Measurements from ENCODE around the gene ELF2.
A peak's percentile ranks its signal among the peaks of the same experiment; 100 is the strongest.
"Not testable (repeated sequence)": the region's sequence is repeated elsewhere in the genome, so short reads cannot be mapped to it uniquely, and the experiment has no call there.

ELF2 gene

DNA sequence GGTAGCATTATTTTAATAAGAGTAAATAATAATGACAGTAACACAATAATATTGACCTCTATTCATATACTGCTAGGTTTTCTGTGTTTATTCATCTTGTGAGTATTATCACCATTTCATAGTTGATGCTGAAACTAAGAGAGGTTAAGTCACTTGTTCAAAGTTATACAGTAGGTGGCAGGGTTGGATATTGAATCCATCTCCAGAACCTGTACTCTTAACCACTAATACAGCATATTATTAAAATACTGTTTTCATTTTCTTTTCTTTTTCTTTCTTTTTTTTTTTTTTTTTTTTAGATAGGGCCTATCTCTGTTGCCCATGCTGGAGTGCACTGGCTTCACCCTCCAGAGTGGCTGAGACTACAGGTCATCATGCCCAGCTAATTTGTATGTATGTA lies 7.1 kb upstream of the ELF2 start:
- no peak for DNase-seq

DNA sequence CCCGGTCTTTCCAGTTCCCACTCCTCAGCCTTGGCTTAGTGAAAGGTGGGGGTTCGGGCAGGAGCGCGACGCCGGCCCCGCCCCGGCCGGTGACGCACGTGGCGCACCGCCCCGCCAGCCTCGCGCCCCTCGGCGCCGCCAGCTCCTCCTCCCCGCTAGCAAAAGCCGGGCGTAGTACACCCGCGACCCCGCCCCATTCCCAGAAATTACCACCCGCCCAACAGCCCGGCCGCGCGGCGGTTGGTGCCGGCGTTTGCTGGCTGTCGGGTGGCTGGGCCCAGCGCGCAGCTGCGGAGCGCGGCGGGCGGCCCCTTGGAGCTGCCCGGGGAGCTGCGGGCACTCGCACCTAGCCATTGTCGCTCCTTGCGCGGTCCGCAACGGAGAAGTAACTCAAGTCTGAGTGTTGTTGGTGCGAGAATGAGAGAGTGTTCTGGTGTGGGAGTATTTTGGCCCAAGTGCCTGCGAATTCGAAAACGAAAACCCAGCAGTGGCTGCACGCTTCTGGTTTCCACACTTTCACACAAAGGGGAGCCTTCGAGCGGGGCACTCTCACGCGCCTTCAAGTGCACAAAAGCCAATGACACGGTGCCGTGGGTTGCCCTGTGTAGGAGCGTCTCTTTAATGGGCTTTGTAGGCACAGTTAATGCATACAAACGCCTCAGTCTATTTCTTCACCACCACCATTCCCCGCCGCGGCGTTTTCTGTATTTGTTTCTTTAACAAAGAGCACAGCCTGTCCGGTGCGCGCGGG lies 1.0 kb upstream of the ELF2 start:
- DNase-seq: peak; percentile 85

- DNase-seq: peak; percentile 53
These were observed 543 bp downstream of the ELF2 start for GRCh38 chr4:139176302-139177048.

- no peak for DNase-seq
These were observed 1.2 kb downstream of the ELF2 start for GRCh38 chr4:139175646-139176301.

DNA sequence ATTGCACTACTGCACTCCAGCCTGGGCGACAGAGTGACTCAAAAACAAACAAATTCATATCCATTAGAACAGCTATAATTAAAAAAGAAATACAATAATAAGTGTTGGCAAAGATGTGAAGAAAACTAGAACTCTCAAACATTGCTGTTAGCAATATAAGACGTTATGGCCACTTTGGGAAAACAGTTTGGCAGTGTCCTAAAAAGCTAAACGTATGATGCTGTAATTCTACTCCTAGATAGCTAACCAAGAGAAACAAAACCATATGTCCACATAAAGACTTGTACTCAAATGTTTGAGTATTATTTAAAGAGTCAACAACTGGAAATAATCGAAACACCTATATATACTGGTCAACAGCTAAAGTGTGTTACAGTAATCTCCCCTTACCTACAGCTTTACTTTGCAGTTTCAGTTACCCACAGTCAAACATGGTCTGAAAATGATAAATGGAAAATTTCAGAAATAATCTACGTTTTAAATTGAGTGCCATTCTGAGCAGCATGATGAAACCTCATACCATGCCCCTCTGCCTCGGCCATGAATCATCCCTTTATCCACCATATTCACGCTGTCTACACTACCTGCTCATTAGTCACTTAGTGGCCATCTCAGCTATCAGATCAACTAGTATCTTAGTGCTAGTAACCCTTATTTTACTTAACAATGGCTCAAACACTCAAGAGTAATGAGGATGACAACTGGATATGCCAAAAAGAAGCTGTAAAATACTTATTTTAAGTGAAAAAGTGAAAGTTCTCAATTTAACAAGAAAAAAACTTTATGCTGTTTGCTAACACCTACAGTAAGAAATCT lies 4.9 kb downstream of the ELF2 start:
- DNase-seq: no peak

- no peak for DNase-seq
These were observed 6.1 kb downstream of the ELF2 start for GRCh38 chr4:139170932-139171331.

DNA sequence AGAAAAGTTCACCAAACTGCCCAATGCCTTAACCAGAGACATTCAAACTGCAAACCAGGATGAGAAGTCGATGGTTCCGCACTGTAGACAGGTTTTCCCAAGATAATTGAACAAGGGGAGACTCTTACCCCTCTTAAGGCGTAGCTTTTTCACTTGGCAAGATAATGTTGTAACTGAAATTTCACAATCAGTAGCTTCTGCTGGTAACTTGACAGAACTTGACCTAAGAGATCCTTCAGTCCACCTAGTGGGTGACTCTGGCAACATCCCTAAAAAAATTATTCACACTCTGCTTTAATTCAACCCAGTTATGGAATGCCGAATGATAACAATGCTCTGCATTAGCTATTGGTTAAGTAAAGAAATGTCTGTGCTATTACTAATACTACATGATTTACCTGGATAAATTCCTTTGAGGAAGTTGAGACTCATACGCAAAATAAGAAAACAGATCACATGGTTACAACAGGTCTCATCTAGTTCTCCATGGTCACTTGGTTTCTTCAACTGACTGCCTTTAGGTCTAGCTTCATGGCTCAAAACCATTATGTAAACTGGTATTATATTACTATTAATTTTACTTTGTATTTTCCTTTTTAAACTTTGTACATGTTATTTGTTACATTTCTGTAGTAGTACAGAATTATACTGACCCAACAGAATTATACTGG lies 9.1 kb downstream of the ELF2 start:
- DNase-seq: no peak

DNA sequence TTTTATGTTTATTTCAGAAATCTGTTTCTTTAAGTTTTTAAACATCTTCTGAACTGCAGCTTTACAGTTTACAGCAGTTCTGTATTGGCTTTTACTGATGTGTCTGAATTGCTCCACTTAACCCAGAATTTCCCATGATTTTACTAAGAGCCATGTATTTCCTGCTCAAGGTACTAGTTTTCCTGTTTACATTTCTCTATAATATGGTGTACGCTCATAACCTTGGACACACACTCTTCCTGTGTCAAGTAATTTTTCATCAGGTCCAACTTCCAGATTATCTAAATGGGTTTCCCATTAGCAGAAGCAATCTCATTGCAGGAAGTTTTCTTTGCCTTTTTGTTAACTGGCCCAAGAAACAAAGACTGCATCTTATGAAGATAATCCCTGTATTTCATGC lies 12.3 kb downstream of the ELF2 start:
- no peak for DNase-seq

- DNase-seq: no peak
These were observed 13.2 kb downstream of the ELF2 start for GRCh38 chr4:139163806-139164206.

DNA sequence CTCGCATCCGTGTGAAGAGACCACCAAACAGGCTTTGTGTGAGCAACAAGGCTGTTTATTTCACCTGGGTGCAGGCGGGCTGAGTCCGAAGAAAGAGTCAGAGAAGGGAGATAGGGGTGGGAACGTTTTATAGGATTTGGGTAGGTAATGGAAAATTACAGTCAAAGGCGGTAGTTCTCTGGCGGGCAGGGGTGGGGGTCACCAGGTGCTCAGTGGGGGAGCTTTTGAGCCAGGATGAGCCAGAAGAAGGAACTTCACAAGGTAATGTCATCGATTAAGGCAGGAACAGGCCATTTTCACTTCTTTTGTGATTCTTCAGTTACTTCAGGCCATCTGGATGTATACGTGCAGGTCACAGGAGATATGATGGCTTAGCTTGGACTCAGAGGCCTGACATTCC lies 19.0 kb downstream of the ELF2 start:
- not testable (repeated sequence) for DNase-seq

GRCh38 chr4:139154952-139155557 lies 22.0 kb downstream of the ELF2 start:
- DNase-seq: no peak

GRCh38 chr4:139154538-139154937 lies 22.5 kb downstream of the ELF2 start:
- no peak for DNase-seq

DNA sequence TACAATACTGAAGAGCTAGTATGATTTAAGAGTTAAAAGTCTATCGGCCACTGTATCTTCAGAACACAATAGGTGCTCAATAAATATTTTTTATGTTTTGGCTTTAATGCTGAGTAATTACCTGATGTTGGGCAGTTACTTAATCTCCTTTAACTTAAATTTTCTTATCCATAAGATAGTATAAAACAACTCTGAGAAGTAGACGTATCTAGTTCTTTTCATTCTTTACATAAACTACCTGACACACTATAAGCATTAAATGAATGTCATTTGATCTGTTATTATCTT lies 22.9 kb downstream of the ELF2 start:
- DNase-seq: no peak

DNA sequence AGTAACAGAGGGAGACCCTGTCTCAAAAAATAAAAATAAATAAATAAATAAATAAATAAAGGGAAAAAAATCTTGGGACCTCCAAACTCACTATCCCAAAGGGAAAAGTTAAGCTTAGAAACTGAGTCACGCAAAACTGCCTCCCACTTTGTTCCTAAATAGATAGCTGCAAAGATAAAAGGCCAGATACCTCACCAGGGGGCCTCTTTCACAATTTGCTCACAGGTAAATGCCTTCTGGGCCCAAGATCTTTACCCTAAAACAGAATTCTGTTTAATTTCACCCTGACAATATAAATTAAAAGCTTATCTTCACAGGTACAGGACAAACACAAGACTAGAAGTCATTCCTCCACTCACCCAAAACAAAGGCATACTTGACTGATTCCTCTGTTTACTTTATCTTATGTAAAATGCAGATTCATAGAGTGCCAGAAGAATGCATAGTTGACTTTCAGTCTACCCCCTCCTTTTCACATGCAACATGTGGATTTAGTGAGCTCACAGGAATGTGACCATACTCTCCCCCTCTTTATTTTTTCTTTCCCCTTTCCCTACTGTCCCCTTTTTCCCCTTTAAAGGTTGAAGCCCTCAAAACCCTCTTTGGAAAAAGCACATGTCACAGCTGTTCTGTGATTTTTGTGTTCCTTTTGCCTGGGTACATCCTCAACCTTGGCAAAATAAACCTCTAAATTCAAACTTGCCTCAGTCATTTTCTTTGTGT lies 23.4 kb downstream of the ELF2 start:
- no peak for DNase-seq

DNA sequence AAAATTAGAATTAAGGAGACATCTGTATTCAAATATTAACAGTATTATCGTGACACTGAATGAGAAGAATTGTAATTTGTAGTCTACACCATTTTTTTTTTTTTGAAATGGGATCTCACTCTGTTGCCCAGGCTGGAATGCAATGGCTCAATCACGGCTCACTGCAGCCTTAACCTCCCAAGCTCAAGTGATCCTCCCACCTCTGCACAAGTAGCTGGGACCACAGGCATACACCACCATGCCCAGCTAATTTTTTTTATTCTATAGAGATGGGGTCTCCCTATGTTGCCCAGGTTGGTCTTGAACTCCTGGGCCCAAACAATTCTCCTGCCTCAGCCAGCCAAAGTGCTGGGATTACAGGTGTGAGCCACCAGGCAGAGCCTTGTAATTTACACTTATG lies 24.8 kb downstream of the ELF2 start:
- DNase-seq: no peak

- no peak for DNase-seq
These were observed 29.9 kb downstream of the ELF2 start for GRCh38 chr4:139146926-139147629.

DNA sequence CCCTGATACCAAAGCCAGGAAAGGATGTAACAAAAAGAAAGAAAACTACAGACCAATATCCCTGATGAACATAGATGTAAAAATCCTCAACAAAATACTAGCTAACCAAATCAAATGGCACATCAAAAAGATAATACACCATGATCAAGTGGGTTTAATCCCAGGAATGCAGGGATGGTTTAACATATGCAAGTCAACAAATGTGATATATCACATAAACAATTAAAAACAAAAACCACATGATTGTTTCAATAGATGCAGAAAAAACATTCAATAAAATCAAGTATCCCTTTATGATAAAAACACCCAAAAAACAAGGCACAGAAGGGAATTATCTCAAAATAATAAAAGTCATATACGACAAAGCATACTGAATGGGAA lies 31.5 kb downstream of the ELF2 start:
- DNase-seq: no peak

DNA sequence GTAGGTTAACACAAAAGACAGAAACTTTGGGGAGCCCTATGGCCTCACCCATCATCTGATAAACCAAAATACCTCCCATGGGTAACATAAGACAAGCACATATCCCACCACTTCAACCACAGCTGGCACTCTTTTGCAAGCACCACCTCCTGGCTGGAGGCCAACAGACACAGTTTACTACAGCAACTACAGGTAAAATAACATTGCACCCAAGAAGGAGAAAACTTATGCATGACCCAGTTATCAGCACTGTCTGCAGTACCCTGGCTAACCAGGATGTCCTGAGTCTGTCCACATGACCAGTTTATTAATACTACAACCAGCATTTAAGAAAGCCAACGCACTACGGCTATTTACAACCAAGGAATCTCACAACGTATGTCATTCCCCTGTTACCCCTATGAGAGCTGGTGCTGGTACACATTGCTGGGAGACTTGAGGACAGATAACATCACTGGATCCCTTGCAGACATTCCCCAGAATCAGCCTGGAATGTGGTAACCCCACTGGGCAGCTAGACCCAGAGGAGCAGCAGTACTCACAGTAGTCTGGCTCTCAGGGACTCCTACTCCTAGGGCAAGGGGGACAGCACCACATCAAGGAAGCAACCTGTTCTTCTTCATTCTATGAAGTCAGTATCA lies 32.0 kb downstream of the ELF2 start:
- no peak for DNase-seq

DNA sequence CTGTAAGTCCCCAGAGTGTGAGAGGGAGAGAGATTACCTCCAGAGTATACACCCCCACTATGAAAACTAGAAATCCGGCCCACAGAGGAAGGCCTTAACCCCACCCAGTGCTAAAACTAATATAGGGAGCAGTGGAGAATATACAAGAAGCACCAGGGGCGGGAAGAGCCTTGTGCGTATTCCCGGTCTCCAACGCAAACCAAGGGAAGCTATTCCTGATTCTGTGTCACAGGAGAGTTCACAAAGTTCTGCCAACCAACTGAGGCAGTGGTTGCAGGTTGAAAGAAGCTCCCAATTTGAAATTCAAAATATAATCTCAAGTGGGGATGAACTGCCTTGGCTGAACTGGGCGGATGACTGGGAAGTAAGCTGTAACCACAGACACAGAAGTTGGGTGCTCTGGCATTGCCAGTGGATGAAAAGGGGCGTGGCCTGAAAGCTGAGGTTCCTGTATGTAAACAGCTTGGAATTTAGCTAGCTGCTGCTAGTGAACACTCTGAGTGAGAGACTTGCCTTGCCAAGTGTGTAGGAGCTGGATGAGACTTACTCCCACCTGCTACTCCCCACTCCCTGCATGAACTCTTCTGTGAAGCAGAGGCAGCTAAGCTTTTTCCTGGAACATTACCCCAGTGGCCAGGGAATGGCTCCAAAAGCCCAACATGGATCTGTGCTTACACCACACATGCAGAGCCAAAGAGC lies 32.7 kb downstream of the ELF2 start:
- no peak for DNase-seq

GRCh38 chr4:139142980-139143379 lies 34.0 kb downstream of the ELF2 start:
- no peak for DNase-seq
